Measurements from ENCODE around the gene GCSAM.

GCSAM gene

GRCh38 chr3:112104774-112105173 is 28.3 kb downstream of the GCSAM start:
- DNase-seq (ENCODE audit: low read depth) = no peak

- DNase-seq (ENCODE audit: low read depth) = no peak
These were observed 31.1 kb downstream of the GCSAM start for GRCh38 chr3:112101916-112102315.

- DNase-seq (ENCODE audit: low read depth) = no peak
These were observed 35.7 kb downstream of the GCSAM start for GRCh38 chr3:112097378-112097777.

GRCh38 chr3:112096176-112096575 is 36.9 kb downstream of the GCSAM start:
- no peak for DNase-seq (ENCODE audit: low read depth)

GRCh38 chr3:112095731-112096130 is 37.3 kb downstream of the GCSAM start:
- no peak for DNase-seq (ENCODE audit: low read depth)

- DNase-seq (ENCODE audit: low read depth) = no peak
These were observed 39.9 kb downstream of the GCSAM start for GRCh38 chr3:112093180-112093522.

- no peak for DNase-seq (ENCODE audit: low read depth)
These were observed 40.4 kb downstream of the GCSAM start for GRCh38 chr3:112092496-112093179.

GRCh38 chr3:112090887-112091586 is 42.0 kb downstream of the GCSAM start:
- no peak for DNase-seq (ENCODE audit: low read depth)

GRCh38 chr3:112089956-112090886 is 42.8 kb downstream of the GCSAM start:
- no peak for DNase-seq (ENCODE audit: low read depth)

- DNase-seq (ENCODE audit: low read depth) = no peak
These were observed 44.1 kb downstream of the GCSAM start for GRCh38 chr3:112088944-112089343.

GRCh38 chr3:112087746-112088145 is 45.3 kb downstream of the GCSAM start:
- no peak for DNase-seq (ENCODE audit: low read depth)

GRCh38 chr3:112086875-112087524 is 46.0 kb downstream of the GCSAM start:
- DNase-seq (ENCODE audit: low read depth) = no peak

- DNase-seq (ENCODE audit: low read depth) = peak; percentile 45
These were observed 46.8 kb downstream of the GCSAM start, which contains the start of gene C3orf52 for GRCh38 chr3:112086076-112086854. C3orf52 (plus strand) TSS chr3:112086389; CDS start chr3:112086408, 19 bp downstream.

- no peak for DNase-seq (ENCODE audit: low read depth)
These were observed 47.3 kb downstream of the GCSAM start for GRCh38 chr3:112085735-112086075.

- DNase-seq (ENCODE audit: low read depth) = no peak
These were observed 47.9 kb downstream of the GCSAM start for GRCh38 chr3:112084980-112085705.

GRCh38 chr3:112083239-112083638 is 49.8 kb downstream of the GCSAM start:
- DNase-seq (ENCODE audit: low read depth) = no peak

- DNase-seq (ENCODE audit: low read depth) = no peak
These were observed 54.6 kb downstream of the GCSAM start for GRCh38 chr3:112078125-112079083.

- DNase-seq (ENCODE audit: low read depth) = no peak
These were observed 58.2 kb downstream of the GCSAM start for GRCh38 chr3:112074616-112075497.

GRCh38 chr3:112074006-112074405 is 59.0 kb downstream of the GCSAM start:
- no peak for DNase-seq (ENCODE audit: low read depth)

Measured in activated T-cell treated with anti-CD3 and anti-CD28 coated beads for 24 hours (primary cell).